ENCODE results near the gene LYL1. TPM values are rescaled to one million over a fixed set of nuclear protein-coding genes. Genes with fewer than 3 reads are reported as not detected.

The LYL1 gene
- total and polyA plus RNA-seq, 2 donors (not counting 3 experiments of a cell fraction or from before 2014, with no cell fraction given), result 74.4 to 87.3 TPM

DNA sequence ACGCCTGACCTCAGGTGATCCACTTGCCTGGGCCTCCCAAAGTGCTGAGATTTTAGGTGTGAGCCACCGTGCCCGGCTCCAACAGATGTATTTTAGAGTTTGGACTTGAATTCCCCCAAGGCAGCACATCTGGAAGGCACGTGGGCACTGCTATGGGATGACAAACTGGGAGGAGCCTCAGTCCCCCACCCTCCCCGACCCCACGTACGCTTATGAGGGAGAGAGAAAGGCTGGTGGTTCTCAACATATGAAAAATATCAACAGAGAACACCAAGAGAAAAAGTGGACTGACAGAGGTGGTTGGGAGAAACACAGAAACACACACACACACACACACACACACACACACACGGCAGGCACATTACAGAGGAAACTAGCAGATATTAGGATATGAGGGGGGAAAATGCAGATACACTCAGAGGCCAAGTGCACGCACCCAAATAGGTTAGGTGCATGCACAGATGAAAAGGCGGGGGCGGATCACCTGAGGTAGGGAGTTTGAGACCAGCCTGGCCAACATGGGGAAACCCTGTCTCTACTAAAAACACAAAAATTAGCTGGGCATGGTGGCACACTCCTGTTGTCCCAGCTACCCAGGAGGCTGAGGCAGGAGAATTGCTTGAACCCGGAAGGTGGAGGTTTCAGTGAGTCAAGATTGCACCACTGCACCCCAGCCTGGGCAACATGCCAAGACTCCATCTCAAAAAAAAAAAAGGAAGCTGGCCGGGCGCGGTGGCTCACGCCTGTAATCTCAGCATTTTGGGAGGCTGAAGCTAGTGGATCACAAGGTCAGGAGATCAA is 44.3 kb upstream of the LYL1 start:
- Histone ChIP-seq H3K4me2 (ENCODE audit: insufficient read depth, low read length) (no peak overlapping the region), H3K79me2 (ENCODE audit: control insufficient read depth, insufficient read depth, low read length) (peaks cover 12% of the 10 kb centered on the region), H2AFZ (ENCODE audit: low read depth, low read length) (no peak overlapping the region), H3K36me3 (ENCODE audit: control insufficient read depth in 2 of 2, extremely low read depth in 1 of 2, insufficient read depth in 2 of 2, low read length in 2 of 2) (peaks cover 4 to 6% of the 10 kb centered on the region in 2 experiments), H4K20me1 (replicated peaks; ENCODE audit: control insufficient read depth, extremely low read depth, insufficient read depth, low read length) (no peaks in the 10 kb centered on the region), H3K9ac (replicated peaks; ENCODE audit: extremely low read depth, insufficient read depth, low read length) (no peak overlapping the region), H3K4me3 (replicated peaks in 1 of 3; ENCODE audit: insufficient read depth in 1 of 3, low read depth in 1 of 3, low read length in 3 of 3) (no peak overlapping the region), H3K9me1 (replicated peaks; ENCODE audit: control insufficient read depth, extremely low read depth, insufficient read depth, low read length) (no peaks in the 10 kb centered on the region), H3K27ac (ENCODE audit: insufficient read depth, low read depth, low read length) (no peak overlapping the region), H3K27me3 (ENCODE audit: control insufficient read depth in 2 of 2, insufficient read depth in 2 of 2, low read length in 2 of 2) (no peaks in the 10 kb centered on the region), H3K9me3 (replicated peaks; ENCODE audit: control insufficient read depth, insufficient read depth, low read length) (no peaks in the 10 kb centered on the region), H3K4me1 (ENCODE audit: control insufficient read depth, extremely low read depth, insufficient read depth, low read length) (peaks cover under 1% of the 10 kb centered on the region)
- dilution Hi-C loops (cut with MboI; ENCODE audit: extremely low pct_ligation_motif_present, low sequenced_read_pairs) (no loop called here), intact Hi-C loops (cut with micrococcal nuclease) (no loop called here)
- no peak for TF ChIP-seq POLR2A (IDR thresholded peaks at IDR 0.05; ENCODE audit: low read depth, low read length)
- no peak for TF ChIP-seq FOS (IDR thresholded peaks at IDR 0.05; ENCODE audit: borderline replicate concordance, insufficient read depth, low read length)
- TF ChIP-seq MYC (IDR thresholded peaks at IDR 0.05; ENCODE audit: low read depth, low read length), result no peak
- no peak for TF ChIP-seq GATA2 (IDR thresholded peaks at IDR 0.05; ENCODE audit: insufficient read depth, insufficient read length, low read depth, low read length)
- TF ChIP-seq, protein P1, sequence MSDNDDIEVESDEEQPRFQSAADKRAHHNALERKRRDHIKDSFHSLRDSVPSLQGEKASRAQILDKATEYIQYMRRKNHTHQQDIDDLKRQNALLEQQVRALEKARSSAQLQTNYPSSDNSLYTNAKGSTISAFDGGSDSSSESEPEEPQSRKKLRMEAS (IDR thresholded peaks at IDR 0.05; ENCODE audit: insufficient read depth, insufficient read length), result no peak
- TF ChIP-seq, protein P2, sequence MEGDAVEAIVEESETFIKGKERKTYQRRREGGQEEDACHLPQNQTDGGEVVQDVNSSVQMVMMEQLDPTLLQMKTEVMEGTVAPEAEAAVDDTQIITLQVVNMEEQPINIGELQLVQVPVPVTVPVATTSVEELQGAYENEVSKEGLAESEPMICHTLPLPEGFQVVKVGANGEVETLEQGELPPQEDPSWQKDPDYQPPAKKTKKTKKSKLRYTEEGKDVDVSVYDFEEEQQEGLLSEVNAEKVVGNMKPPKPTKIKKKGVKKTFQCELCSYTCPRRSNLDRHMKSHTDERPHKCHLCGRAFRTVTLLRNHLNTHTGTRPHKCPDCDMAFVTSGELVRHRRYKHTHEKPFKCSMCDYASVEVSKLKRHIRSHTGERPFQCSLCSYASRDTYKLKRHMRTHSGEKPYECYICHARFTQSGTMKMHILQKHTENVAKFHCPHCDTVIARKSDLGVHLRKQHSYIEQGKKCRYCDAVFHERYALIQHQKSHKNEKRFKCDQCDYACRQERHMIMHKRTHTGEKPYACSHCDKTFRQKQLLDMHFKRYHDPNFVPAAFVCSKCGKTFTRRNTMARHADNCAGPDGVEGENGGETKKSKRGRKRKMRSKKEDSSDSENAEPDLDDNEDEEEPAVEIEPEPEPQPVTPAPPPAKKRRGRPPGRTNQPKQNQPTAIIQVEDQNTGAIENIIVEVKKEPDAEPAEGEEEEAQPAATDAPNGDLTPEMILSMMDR (IDR thresholded peaks at IDR 0.05; ENCODE audit: extremely low read depth in 1 of 2, insufficient read depth in 1 of 2, low read depth in 1 of 2, low read length in 2 of 2), result no peak
- no peak for TF ChIP-seq EZH2 (IDR thresholded peaks at IDR 0.05; ENCODE audit: borderline replicate concordance, low read depth, low read length, severe bottlenecking)
- TF ChIP-seq POLR2AphosphoS5 (IDR thresholded peaks at IDR 0.05; ENCODE audit: insufficient read depth, low read depth, low read length), result no peak
- TF ChIP-seq JUN (IDR thresholded peaks at IDR 0.05; ENCODE audit: borderline replicate concordance, insufficient read depth, insufficient read length, low read depth), result no peak
- FAIRE-seq, result peak; percentile 8
- DNase-seq (ENCODE audit: low read depth, low spot score), result no peak
- BruUV-seq (replicated peaks), result no TSS peak
- POLR2A ChIA-PET, result no interaction called here
- CTCF ChIA-PET, result interaction anchor here (0.7 to 1.5 kb wide), 4 partner anchors 27 to 169 kb away, joined by 3 to 5 read pairs (median 4); no protein-coding TSS in a partner anchor

Data from endothelial cell of umbilical vein (primary cell).